PC-9 (cell line): ENCODE measurements around the gene ITPRIPL2. TPM values are rescaled to one million over a fixed set of nuclear protein-coding genes. Genes with fewer than 3 reads are reported as not detected.

Experiments used
- total RNA-seq: library from RNA; stranded (reverse); gene quantifications from 2 replicates; pipeline ENCODE4 v1.2.3, GENCODE V29; 2021

Gene ITPRIPL2
- total RNA-seq, 1 experiment from 2014 or later = 117 TPM

Other genes with a start within 250 kb of the ITPRIPL2 start
- gene SMG1, start 187.6 kb upstream of the ITPRIPL2 start, total RNA-seq = 97.0 and 125 TPM in 2 replicates
- 4.3 and 4.4 TPM in 2 replicates for gene TMC7, start 130.0 kb upstream of the ITPRIPL2 start, total RNA-seq
- 26.9 and 30.7 TPM in 2 replicates for gene COQ7, start 46.4 kb upstream of the ITPRIPL2 start, total RNA-seq
- gene SYT17, start 54.3 kb downstream of the ITPRIPL2 start, total RNA-seq = 36.6 and 45.2 TPM in 2 replicates
- gene CLEC19A, start 171.8 kb downstream of the ITPRIPL2 start, total RNA-seq = 0.38 and 0.41 TPM in 2 replicates